GM12878 (cell line): Measurements from ENCODE around the gene PON1. TPM values are rescaled to one million over a fixed set of nuclear protein-coding genes. Genes with fewer than 3 reads are reported as not detected.

Experiments
- ATAC-seq: fragments of 200-7000 bp; cut with Tn5 transposase; 3 replicates; pipeline ENCODE4 v1.9.1; 2020; ENCODE audit warnings: mild to moderate bottlenecking, moderate library complexity
- BruUV-seq: library from RNA; stranded (reverse); fragments of 400-500 nt; replicated peaks from 2 replicates; lab custom pipeline; 2021; lab: Mats Ljungman, UMichigan
- CTCF ChIA-PET: fragments of 300-600 bp; sonication (Branson Sonifier 250); formaldehyde crosslinking; extraction: SDS; loops from one replicate; lab custom pipeline; 2021; ENCODE audit warnings: inconsistent platforms; lab: Yijun Ruan, JAX
- POLR2A ChIA-PET: fragments of 350-600 bp; formaldehyde crosslinking; extraction: SDS; loops from one replicate; lab custom pipeline; 2021; ENCODE audit warnings: inconsistent platforms; lab: Charles Lee
- RAD21 ChIA-PET: fragments of 300-600 bp; sonication (Branson Sonifier 250); formaldehyde crosslinking; loops from one replicate; lab custom pipeline; 2023; ENCODE audit warnings: antibody characterized with exemption; ENCODE audit not compliant: unreplicated experiment; lab: Charles Lee
- SMC1A ChIA-PET: fragments of 300-600 bp; sonication (Branson Sonifier 250); formaldehyde crosslinking; loops from one replicate; lab custom pipeline; 2023; ENCODE audit not compliant: unreplicated experiment, uncharacterized antibody; lab: Charles Lee
- DNase-seq: peaks from one replicate; pipeline ENCODE4 v3.0.0-alpha.2; 2011; ENCODE audit warnings: low read depth, low spot score
- FAIRE-seq: peaks from 3 replicates; lab custom pipeline; 2011; peaks lifted over from hg19 to GRCh38; lab: Jason Lieb, UNC
- H2AFZ ChIP-seq: 2 replicates; pipeline ENCODE4 v1.6.0; 2011; ENCODE audit warnings: low read depth, low read length, control low read depth; ENCODE audit not compliant: control insufficient read depth
- H3K27ac ChIP-seq: 2 replicates; pipeline ENCODE4 v1.5.1; 2011; ENCODE audit warnings: control low read depth; ENCODE audit not compliant: control insufficient read depth, insufficient read depth
- H3K27me3 ChIP-seq, 2 experiments: replicated peaks in 1 of 2; 2 replicates each; pipeline versions ENCODE4 v1.6.0 to v1.6.1; 2011; ENCODE audit warnings: low read length in 1 of 2; ENCODE audit not compliant: control insufficient read depth in 2 of 2, insufficient read depth in 2 of 2
- H3K36me3 ChIP-seq, 2 experiments: 2 replicates each; pipeline ENCODE4 v1.5.1; 2011; ENCODE audit warnings: low read length in 1 of 2; ENCODE audit not compliant: control insufficient read depth in 2 of 2, insufficient read depth in 2 of 2
- H3K4me1 ChIP-seq: 2 replicates; pipeline ENCODE4 v1.6.1; 2011; ENCODE audit warnings: mild to moderate bottlenecking, low read length, moderate library complexity, mixed read lengths; ENCODE audit not compliant: control insufficient read depth, insufficient read depth
- H3K4me2 ChIP-seq: 2 replicates; pipeline ENCODE4 v1.6.0; 2011; ENCODE audit warnings: control low read depth; ENCODE audit not compliant: control insufficient read depth, insufficient read depth
- H3K4me3 ChIP-seq: fragments of 200-600 bp; sonication (generic); 2 replicates; pipeline ENCODE4 v1.5.1; 2016
- H3K79me2 ChIP-seq: 2 replicates; pipeline ENCODE4 v1.6.0; 2011; ENCODE audit warnings: low read length; ENCODE audit not compliant: control insufficient read depth, insufficient read depth
- H3K9ac ChIP-seq: 2 replicates; pipeline ENCODE4 v1.8.0; 2011; ENCODE audit warnings: low read length, control low read depth, mixed read lengths; ENCODE audit not compliant: control insufficient read depth, insufficient read depth
- H3K9me3 ChIP-seq: replicated peaks from 3 replicates; pipeline ENCODE4 v1.5.1; 2011; ENCODE audit warnings: mild to moderate bottlenecking, low read length; ENCODE audit not compliant: control insufficient read depth, insufficient read depth
- H4K20me1 ChIP-seq: 2 replicates; pipeline ENCODE4 v1.6.0; 2011; ENCODE audit not compliant: control insufficient read depth, insufficient read depth
- CEBPZ ChIP-seq: fragments of 150-350 bp; IDR thresholded peaks from 2 replicates; pipeline ENCODE4 v1.6.1; 2016; ENCODE audit warnings: low read depth, low read length
- CHD4 ChIP-seq: fragments of 200-600 bp; sonication (generic); IDR thresholded peaks from 2 replicates; pipeline ENCODE4 v1.6.1; 2016; ENCODE audit warnings: mild to moderate bottlenecking
- CTCF ChIP-seq, 3 experiments: IDR thresholded peaks in 2 of 3; conservative IDR thresholded peaks in 1 of 3; 2 replicates each; pipeline ENCODE4 v1.5.1; 2011; ENCODE audit warnings: low read depth in 3 of 3, low read length in 3 of 3, mild to moderate bottlenecking in 3 of 3, control low read depth in 2 of 3, moderate library complexity in 2 of 3, inconsistent platforms in 1 of 3, mixed read lengths in 1 of 3; ENCODE audit not compliant: control insufficient read depth in 2 of 3, insufficient read depth in 1 of 3; ENCODE audit errors: extremely low read depth in 1 of 3
- EGR1 ChIP-seq, 2 experiments: IDR thresholded peaks; 1 replicate in 1 of 2; 2 replicates in 1 of 2; pipeline ENCODE4 v1.6.1; 2011 to 2012; ENCODE audit warnings: low read depth in 2 of 2, low read length in 2 of 2, borderline replicate concordance in 1 of 2, mild to moderate bottlenecking in 1 of 2, moderate library complexity in 1 of 2
- IKZF1 ChIP-seq: fragments of 450-650 bp; conservative IDR thresholded peaks from 2 replicates; pipeline ENCODE4 v1.6.1; 2017; ENCODE audit warnings: antibody characterized with exemption, mild to moderate bottlenecking
- IRF3 ChIP-seq: fragments of 450-650 bp; IDR thresholded peaks from 2 replicates; pipeline ENCODE4 v1.6.1; 2014; ENCODE audit warnings: mild to moderate bottlenecking
- NFYA ChIP-seq: IDR thresholded peaks from 2 replicates; pipeline ENCODE4 v1.6.1; 2011; ENCODE audit warnings: low read depth, mild to moderate bottlenecking, low read length, improper control_type of control experiment, borderline replicate concordance
- NR2C1 ChIP-seq: fragments of 450-650 bp; IDR thresholded peaks from 2 replicates; pipeline ENCODE4 v1.6.1; 2017; ENCODE audit warnings: antibody characterized with exemption, mild to moderate bottlenecking, moderate library complexity
- PAX8 ChIP-seq: fragments of 450-650 bp; IDR thresholded peaks from 2 replicates; pipeline ENCODE4 v1.6.1; 2017; ENCODE audit warnings: mild to moderate bottlenecking, moderate library complexity
- SMAD5 ChIP-seq: IDR thresholded peaks from 2 replicates; pipeline ENCODE4 v1.6.1; 2016; ENCODE audit warnings: antibody characterized with exemption, low read depth
- STAT1 ChIP-seq: fragments of 450-650 bp; conservative IDR thresholded peaks from 2 replicates; pipeline ENCODE4 v1.6.1; 2014; ENCODE audit warnings: antibody characterized with exemption, mild to moderate bottlenecking
- TAF1 ChIP-seq: IDR thresholded peaks from 2 replicates; pipeline ENCODE4 v1.6.1; 2011; ENCODE audit warnings: mild to moderate bottlenecking, low read depth, low read length, borderline replicate concordance
- TCF7 ChIP-seq: IDR thresholded peaks from 2 replicates; pipeline ENCODE4 v1.6.1; 2014; ENCODE audit warnings: antibody characterized with exemption, borderline replicate concordance
- ZNF217 ChIP-seq: fragments of 450-650 bp; IDR thresholded peaks from 2 replicates; pipeline ENCODE4 v1.6.1; 2017; ENCODE audit warnings: antibody characterized with exemption, mild to moderate bottlenecking
- WGBS: methylation state at CpG from one replicate; pipeline ENCODE4 v1.1.6; 2016; ENCODE audit warnings: low lambda C conversion rate; ENCODE audit not compliant: insufficient replicate concordance, insufficient coverage; ENCODE audit errors: missing lambda C conversion rate; 5-methylcytosine and 5-hydroxymethylcytosine counted together
- in situ Hi-C: fragments of 300-500 bp; cut with MboI; formaldehyde crosslinking; loops from 9 replicates; pipeline ENCODE4 v1.14.3; 2018; ENCODE audit warnings: mixed read lengths
- intact Hi-C: fragments of 100-400 bp; cut with micrococcal nuclease; formaldehyde crosslinking; loops from one replicate; pipeline ENCODE4 v1.14.2; 2022; ENCODE audit not compliant: unreplicated experiment
- polyA plus RNA-seq, 11 experiments: library from polyadenylated mRNA; depleted of rRNA in 4 of 11; unstranded in 6 of 11; stranded (reverse) in 5 of 11; fragments of >200 nt; fragmentation: Nextera tagmentation in 4 of 11; fragmentation: Illumina TruSeq in 1 of 11; extraction: Ambion mirVana in 4 of 11; extraction: Trizol in 1 of 11; gene quantifications; 1 replicate in 1 of 11; 2 replicates in 10 of 11; pipeline versions ENCODE4 v1.2.1 to v1.2.3, GENCODE V29; 2011 to 2016; ENCODE audit warnings: inconsistent platforms in 2 of 11, missing spikeins in 2 of 11, low read depth in 1 of 11
- total RNA-seq, 4 experiments: library from RNA; depleted of rRNA in 3 of 4; stranded (reverse); fragments of >200 nt in 3 of 4; fragmentation: Illumina TruSeq in 1 of 4; extraction: Trizol in 1 of 4; gene quantifications; 2 replicates each; pipeline versions ENCODE4 v1.2.1 to v1.2.3, GENCODE V29; 2013 to 2021

PON1 gene
- total and polyA plus RNA-seq, 10 of the 15 experiments (the other 5 are each of a cell fraction or from before 2014, with no cell fraction given): 0.10 to 0.26 (median 0.23) TPM; not detected in 4

- Histone ChIP-seq H4K20me1 (no peaks in the 10 kb centered on the region), H3K9me3 (no peaks in the 10 kb centered on the region), H3K4me3 (no peak overlapping the region), H3K27ac (no peak overlapping the region), H3K79me2 (no peaks in the 10 kb centered on the region), H2AFZ (no peak overlapping the region), H3K4me1 (no peaks in the 10 kb centered on the region), H3K36me3 (no peaks in the 10 kb centered on the region), H3K9ac (no peak overlapping the region), H3K27me3 (0 out of 4 replicates have a peak, but pooled peaks cover 0 to 2% of the 10 kb centered on the region in 2 experiments), H3K4me2 (no peak overlapping the region)
- FAIRE-seq: no peak
- SMC1A ChIA-PET: interaction anchor here (2.1 kb wide), 1 partner anchor 30 kb away, joined by 6 read pairs; no protein-coding TSS in a partner anchor
- CTCF ChIA-PET: interaction anchor here (1.4 kb wide), 2 partner anchors 39 to 191 kb away, joined by 3 read pairs; no protein-coding TSS in a partner anchor
- intact Hi-C loops (no loop called here), in situ Hi-C loops (no loop called here)
- BruUV-seq: no TSS peak
- RAD21 ChIA-PET: no interaction called here
- ATAC-seq: no peak
- WGBS: 11% methylated on average over 2 of the region's 2 CpGs
- no peak for TF ChIP-seq STAT1
- no peak for TF ChIP-seq CEBPZ
- no peak for TF ChIP-seq CHD4
- TF ChIP-seq NR2C1: no peak
- no peak for TF ChIP-seq TCF7
- no peak for TF ChIP-seq SMAD5
- TF ChIP-seq IRF3: no peak
- TF ChIP-seq NFYA: no peak
- TF ChIP-seq CTCF (IDR thresholded peaks at IDR 0.05 in 2 of 3, conservative IDR thresholded peaks at IDR 0.05 in 1 of 3; ENCODE audit: control insufficient read depth in 2 of 3, extremely low read depth in 1 of 3, insufficient read depth in 1 of 3, low read depth in 3 of 3, low read length in 3 of 3): no peak
- no peak for TF ChIP-seq PAX8
- no peak for TF ChIP-seq IKZF1
- no peak for TF ChIP-seq EGR1 (IDR thresholded peaks at IDR 0.05; ENCODE audit: borderline replicate concordance in 1 of 2, low read depth in 2 of 2, low read length in 2 of 2)
- TF ChIP-seq ZNF217: no peak
- TF ChIP-seq TAF1: no peak
- POLR2A ChIA-PET: no interaction called here
- DNase-seq: no peak
These were observed 38.2 kb downstream of the PON1 start for GRCh38 chr7:95286096-95286495.
